Endodermal cell (in vitro differentiated cells): ENCODE measurements around the gene PREX1. TPM values are rescaled to one million over a fixed set of nuclear protein-coding genes. Genes with fewer than 3 reads are reported as not detected.
"Not testable (repeated sequence)": the region's sequence is repeated elsewhere in the genome, so short reads cannot be mapped to it uniquely, and the experiment has no call there.

Source experiments
- DNase-seq: peaks from one replicate; pipeline ENCODE4 v3.0.0-alpha.2; 2017
- H3K27ac ChIP-seq: 2 replicates; pipeline ENCODE4 v1.5.1; 2013; ENCODE audit warnings: mild to moderate bottlenecking, low read depth, low read length, moderate library complexity
- H3K27me3 ChIP-seq: 2 replicates; pipeline ENCODE4 v1.6.1; 2013; ENCODE audit warnings: mild to moderate bottlenecking, low read length, moderate library complexity; ENCODE audit not compliant: insufficient read depth, control insufficient read depth, poor library complexity, severe bottlenecking
- H3K36me3 ChIP-seq: 2 replicates; pipeline ENCODE4 v1.7.0; 2013; ENCODE audit warnings: mild to moderate bottlenecking, low read length, moderate library complexity; ENCODE audit not compliant: control insufficient read depth, insufficient read depth
- H3K4me1 ChIP-seq: one replicate; pipeline ENCODE4 v1.7.0; 2013; ENCODE audit warnings: low read length; ENCODE audit not compliant: control insufficient read depth, insufficient read depth
- H3K4me3 ChIP-seq: 2 replicates; pipeline ENCODE4 v1.5.1; 2013; ENCODE audit warnings: mild to moderate bottlenecking, low read length, moderate library complexity
- H3K9ac ChIP-seq: 2 replicates; pipeline ENCODE4 v1.6.1; 2013; ENCODE audit warnings: mild to moderate bottlenecking, low read length, moderate library complexity; ENCODE audit not compliant: poor library complexity, severe bottlenecking; ENCODE audit errors: extremely low read depth
- H3K9me3 ChIP-seq: 2 replicates; pipeline ENCODE4 v1.6.1; 2013; ENCODE audit warnings: mild to moderate bottlenecking, low read length, moderate library complexity; ENCODE audit not compliant: control insufficient read depth
- H3K27ac Mint-ChIP-seq: 2 replicates; pipeline ENCODE4 v1.8.0; 2020; ENCODE audit warnings: mixed read lengths
- H3K27me3 Mint-ChIP-seq: 2 replicates; pipeline ENCODE4 v1.8.0; 2021; ENCODE audit warnings: mild to moderate bottlenecking, mixed read lengths; ENCODE audit not compliant: insufficient read depth
- H3K36me3 Mint-ChIP-seq: 2 replicates; pipeline ENCODE4 v1.8.0; 2020; ENCODE audit warnings: low read depth, mixed read lengths
- H3K4me1 Mint-ChIP-seq: 2 replicates; pipeline ENCODE4 v1.8.0; 2020; ENCODE audit warnings: mixed read lengths
- H3K4me3 Mint-ChIP-seq: 2 replicates; pipeline ENCODE4 v1.8.0; 2020; ENCODE audit warnings: mild to moderate bottlenecking, moderate library complexity, mixed read lengths
- H3K9me3 Mint-ChIP-seq: 2 replicates; pipeline ENCODE4 v1.8.0; 2020; ENCODE audit warnings: mild to moderate bottlenecking, mixed read lengths
- WGBS, 2 experiments: methylation state at CpG; one replicate each; pipeline versions ENCODE4 v1.1.5 to v1.1.7; 2013; ENCODE audit warnings: missing lambda C conversion rate in 2 of 2, mixed read lengths in 1 of 2; ENCODE audit not compliant: insufficient coverage in 1 of 2, insufficient read length in 1 of 2; 5-methylcytosine and 5-hydroxymethylcytosine counted together
- total RNA-seq, 2 donors: library from RNA; stranded (reverse); fragmentation: NEBNext Ultra II Directional in 1 of 2; extraction: Animal tissue kit (Norgen Biotek cat#: 25700) in 1 of 2; gene quantifications; 2 replicates in 1 of 2; 3 replicates in 1 of 2; pipeline ENCODE4 v1.2.1, GENCODE V29; 2021
- TF ChIP-seq, protein P1 (sequence below): fragments of 200-600 bp; sonication (generic); conservative IDR thresholded peaks from 2 replicates; pipeline ENCODE4 v1.5.0; 2021; ENCODE audit warnings: antibody characterized with exemption, mild to moderate bottlenecking

Gene PREX1
- total RNA-seq, 2 donors from 2014 or later: 65.3 to 70.5 TPM

DNA sequence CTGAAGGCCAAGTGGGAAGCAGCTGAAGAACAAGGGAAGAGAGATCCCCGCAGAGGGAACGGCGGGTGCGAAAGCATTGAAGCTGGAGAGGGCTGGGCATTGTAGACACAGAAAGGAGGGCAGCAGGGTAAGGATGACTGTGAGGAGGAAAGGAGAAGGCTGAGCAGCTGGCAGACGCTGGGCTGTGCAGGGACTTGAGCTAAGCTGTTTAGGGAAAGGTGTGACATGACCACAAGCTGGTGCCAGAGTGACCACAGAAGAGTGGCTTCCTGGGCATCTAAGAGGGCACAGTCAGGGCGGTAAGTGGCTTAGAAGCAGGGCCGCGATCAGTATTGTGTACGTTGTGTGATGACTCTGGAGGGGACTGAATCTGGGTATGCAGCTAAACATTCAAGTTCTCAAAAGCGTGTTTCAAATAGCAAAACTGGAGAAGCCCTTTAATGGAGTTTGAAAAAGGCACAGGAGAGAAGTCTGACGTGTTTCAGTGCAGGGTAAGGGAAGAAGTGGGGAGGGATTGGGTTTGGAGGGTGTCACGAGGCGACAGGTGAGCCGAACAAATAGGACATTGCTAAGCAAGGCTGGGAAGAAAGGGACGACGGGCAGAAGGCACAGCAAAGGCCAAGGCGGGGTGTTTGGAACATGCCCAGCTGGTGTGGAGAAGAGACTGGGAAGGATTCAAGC, 47.6 kb upstream of the PREX1 start:
- Mint-ChIP-seq H3K36me3 (no peaks in the 10 kb centered on the region), H3K4me3 (no peak overlapping the region), H3K27me3 (peaks cover 10% of the 10 kb centered on the region), H3K4me1 (peaks cover 17% of the 10 kb centered on the region), H3K27ac (no peak overlapping the region), H3K9me3 (no peaks in the 10 kb centered on the region)
- Histone ChIP-seq H3K27ac (no peak overlapping the region), H3K4me1 (peaks cover 12% of the 10 kb centered on the region), H3K9ac (no peak overlapping the region), H3K9me3 (no peaks in the 10 kb centered on the region), H3K27me3 (peaks cover 14% of the 10 kb centered on the region), H3K36me3 (no peaks in the 10 kb centered on the region), H3K4me3 (no peak overlapping the region)
- WGBS, 2 experiments: 90 to 91% methylated on average over 13 to 17 of the region's 17 CpGs
- no peak for DNase-seq
- TF ChIP-seq, protein P1, sequence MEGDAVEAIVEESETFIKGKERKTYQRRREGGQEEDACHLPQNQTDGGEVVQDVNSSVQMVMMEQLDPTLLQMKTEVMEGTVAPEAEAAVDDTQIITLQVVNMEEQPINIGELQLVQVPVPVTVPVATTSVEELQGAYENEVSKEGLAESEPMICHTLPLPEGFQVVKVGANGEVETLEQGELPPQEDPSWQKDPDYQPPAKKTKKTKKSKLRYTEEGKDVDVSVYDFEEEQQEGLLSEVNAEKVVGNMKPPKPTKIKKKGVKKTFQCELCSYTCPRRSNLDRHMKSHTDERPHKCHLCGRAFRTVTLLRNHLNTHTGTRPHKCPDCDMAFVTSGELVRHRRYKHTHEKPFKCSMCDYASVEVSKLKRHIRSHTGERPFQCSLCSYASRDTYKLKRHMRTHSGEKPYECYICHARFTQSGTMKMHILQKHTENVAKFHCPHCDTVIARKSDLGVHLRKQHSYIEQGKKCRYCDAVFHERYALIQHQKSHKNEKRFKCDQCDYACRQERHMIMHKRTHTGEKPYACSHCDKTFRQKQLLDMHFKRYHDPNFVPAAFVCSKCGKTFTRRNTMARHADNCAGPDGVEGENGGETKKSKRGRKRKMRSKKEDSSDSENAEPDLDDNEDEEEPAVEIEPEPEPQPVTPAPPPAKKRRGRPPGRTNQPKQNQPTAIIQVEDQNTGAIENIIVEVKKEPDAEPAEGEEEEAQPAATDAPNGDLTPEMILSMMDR: no peak

DNA sequence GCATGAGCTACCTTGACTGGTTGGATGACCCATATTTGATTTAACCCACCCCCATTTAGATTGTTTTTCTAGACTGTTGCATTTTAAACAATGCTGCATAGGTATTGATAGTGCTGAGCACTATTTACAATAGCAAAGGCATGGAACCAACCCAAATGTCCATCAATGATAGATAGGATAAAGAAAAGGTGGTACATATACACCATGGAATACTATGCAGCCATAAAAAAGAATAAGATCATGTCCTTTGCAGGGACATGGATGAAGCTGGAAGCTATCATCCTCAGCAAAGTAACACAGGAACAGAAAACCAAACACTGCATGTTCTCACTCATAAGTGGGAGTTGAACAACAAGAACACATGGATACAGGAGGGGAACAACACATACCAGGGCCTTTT, 41.6 kb upstream of the PREX1 start:
- not testable (repeated sequence) for H3K9me3 ChIP-seq, H3K27me3 Mint-ChIP-seq, H3K4me1 ChIP-seq, H3K4me3 Mint-ChIP-seq, H3K4me3 ChIP-seq, H3K36me3 ChIP-seq, H3K36me3 Mint-ChIP-seq, DNase-seq, H3K4me1 Mint-ChIP-seq, H3K9ac ChIP-seq, H3K27me3 ChIP-seq, H3K9me3 Mint-ChIP-seq, H3K27ac Mint-ChIP-seq, H3K27ac ChIP-seq

DNA sequence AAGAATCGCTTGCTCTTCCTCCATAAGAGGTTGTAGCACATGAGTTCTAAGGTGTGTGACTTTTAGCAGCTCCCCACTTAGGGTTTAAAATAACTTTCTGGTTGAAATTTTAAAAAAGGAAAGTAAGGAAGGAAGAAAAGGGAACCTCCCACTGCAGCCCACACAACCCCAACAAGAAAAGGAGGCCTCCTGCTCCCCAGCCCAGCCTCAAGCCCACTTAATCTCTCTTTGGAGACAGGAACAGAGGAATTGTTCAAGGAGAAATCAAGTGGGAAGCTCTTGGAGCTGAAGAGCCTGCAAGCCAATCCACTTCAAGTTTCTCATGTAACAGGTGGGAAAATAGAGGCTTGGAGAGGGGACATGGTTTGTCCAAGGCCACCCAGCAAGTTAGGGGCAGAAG, 39.1 kb upstream of the PREX1 start:
- Histone ChIP-seq H3K4me3 (no peak overlapping the region), H3K27me3 (no peaks in the 10 kb centered on the region), H3K9me3 (no peaks in the 10 kb centered on the region), H3K4me1 (peaks cover 8% of the 10 kb centered on the region), H3K9ac (no peak overlapping the region), H3K36me3 (no peaks in the 10 kb centered on the region), H3K27ac (no peak overlapping the region)
- H3K9me3 Mint-ChIP-seq: no peaks in the 10 kb centered on the region
- no peaks in the 10 kb centered on the region for H3K36me3 Mint-ChIP-seq
- H3K4me3 Mint-ChIP-seq: no peak overlapping the region
- 82% methylated on average over 1 of the region's 1 CpG; no CpG with 5 or more reads in 1 of the 2 experiments for WGBS, 2 experiments
- H3K27ac Mint-ChIP-seq: no peak overlapping the region
- peaks cover 3% of the 10 kb centered on the region for H3K27me3 Mint-ChIP-seq
- H3K4me1 Mint-ChIP-seq: peaks cover 8% of the 10 kb centered on the region
- no peak for DNase-seq
- TF ChIP-seq, protein P1: no peak
